B cell (primary cell): ENCODE measurements around the gene RFC4. TPM values are rescaled to one million over a fixed set of nuclear protein-coding genes. Genes with fewer than 3 reads are reported as not detected.

Source experiments
- ATAC-seq: fragments of 200-7000 bp; cut with Tn5 transposase; one replicate; pipeline ENCODE4 v1.10.0; 2021; ENCODE audit warnings: low read depth, mild to moderate bottlenecking, moderate number of reproducible peaks, moderate library complexity
- CTCF ChIA-PET: fragments of 350-600 bp; sonication (Branson Sonifier 250); formaldehyde crosslinking; loops from one replicate; lab custom pipeline; 2021; ENCODE audit warnings: antibody characterized with exemption, inconsistent platforms; lab: Charles Lee
- POLR2A ChIA-PET: fragments of 350-600 bp; sonication (Branson Sonifier 250); formaldehyde crosslinking; loops from one replicate; lab custom pipeline; 2021; ENCODE audit warnings: antibody characterized with exemption; lab: Charles Lee
- DNase-seq: peaks from one replicate; pipeline ENCODE4 v3.0.0; 2013
- H2AFZ ChIP-seq: 2 replicates; pipeline ENCODE4 v1.6.1; 2012; ENCODE audit warnings: mild to moderate bottlenecking, low read depth, low read length; ENCODE audit not compliant: insufficient read depth, poor library complexity, severe bottlenecking
- H3K27ac ChIP-seq, 2 donors: 1 replicate in 1 of 2; 2 replicates in 1 of 2; pipeline ENCODE4 v1.5.1; 2012 to 2013; ENCODE audit warnings: low read length in 2 of 2, mild to moderate bottlenecking in 2 of 2, moderate library complexity in 1 of 2
- H3K27me3 ChIP-seq, 4 experiments: fragments of 200-600 bp in 1 of 4; sonication (generic) in 1 of 4; replicated peaks in 1 of 4; 1 replicate in 2 of 4; 2 replicates in 2 of 4; pipeline versions ENCODE4 v1.6.1 to v1.7.0; 2013 to 2016; ENCODE audit warnings: low read length in 3 of 4, mild to moderate bottlenecking in 2 of 4, mixed read lengths in 1 of 4, moderate library complexity in 1 of 4; ENCODE audit not compliant: insufficient read depth in 4 of 4, control insufficient read depth in 3 of 4; ENCODE audit errors: control extremely low read depth in 1 of 4
- H3K36me3 ChIP-seq, 2 experiments: replicated peaks in 1 of 2; 1 replicate in 1 of 2; 2 replicates in 1 of 2; pipeline versions ENCODE4 v1.6.1 to v1.7.1; 2013; ENCODE audit warnings: low read length in 1 of 2; ENCODE audit not compliant: insufficient read depth in 2 of 2, control insufficient read depth in 1 of 2; ENCODE audit errors: control extremely low read depth in 1 of 2, extremely low read depth in 1 of 2
- H3K4me1 ChIP-seq, 2 donors: fragments of 200-600 bp in 1 of 2; sonication (generic) in 1 of 2; 1 replicate in 1 of 2; 2 replicates in 1 of 2; pipeline versions ENCODE4 v1.5.1 to v1.6.1; 2013 to 2017; ENCODE audit warnings: low read length in 2 of 2; ENCODE audit not compliant: control insufficient read depth in 2 of 2, insufficient read depth in 2 of 2
- H3K4me2 ChIP-seq: replicated peaks from 2 replicates; pipeline ENCODE3; 2012; ENCODE audit warnings: mild to moderate bottlenecking, low read depth, low read length; ENCODE audit not compliant: poor library complexity, severe bottlenecking
- H3K4me3 ChIP-seq, 5 experiments: fragments of 200-600 bp in 1 of 5; sonication (generic) in 1 of 5; 1 replicate in 3 of 5; 2 replicates in 2 of 5; pipeline versions ENCODE4 v1.5.1 to v1.7.0; 2011 to 2016; ENCODE audit warnings: low read length in 4 of 5, mild to moderate bottlenecking in 4 of 5, low read depth in 2 of 5, control low read depth in 1 of 5, moderate library complexity in 1 of 5; ENCODE audit not compliant: insufficient read depth in 1 of 5; ENCODE audit errors: control extremely low read depth in 1 of 5, extremely low read depth in 1 of 5
- H3K79me2 ChIP-seq: fragments of 200-600 bp; sonication (generic); one replicate; pipeline ENCODE4 v1.6.0; 2016; ENCODE audit warnings: low read length; ENCODE audit not compliant: control insufficient read depth, insufficient read depth
- H3K9ac ChIP-seq: fragments of 200-600 bp; sonication (generic); 2 replicates; pipeline ENCODE4 v1.6.1; 2017; ENCODE audit warnings: mild to moderate bottlenecking, low read length, moderate library complexity
- H3K9me3 ChIP-seq, 3 donors: one replicate each; pipeline versions ENCODE4 v1.6.1 to v1.7.1; 2013; ENCODE audit warnings: low read length in 2 of 3; ENCODE audit not compliant: control insufficient read depth in 2 of 3, insufficient read depth in 1 of 3; ENCODE audit errors: control extremely low read depth in 1 of 3
- H4K20me1 ChIP-seq: 2 replicates; pipeline ENCODE4 v1.6.0; 2012; ENCODE audit warnings: mild to moderate bottlenecking, low read length; ENCODE audit not compliant: insufficient read depth, control insufficient read depth, poor library complexity, severe bottlenecking
- H3K27ac Mint-ChIP-seq: one replicate; pipeline ENCODE4 v1.8.0; 2021; ENCODE audit warnings: mixed read lengths
- H3K27me3 Mint-ChIP-seq: one replicate; pipeline ENCODE4 v1.8.0; 2021; ENCODE audit warnings: mixed read lengths
- H3K4me1 Mint-ChIP-seq: one replicate; pipeline ENCODE4 v1.8.0; 2021; ENCODE audit warnings: mixed read lengths
- H3K4me3 Mint-ChIP-seq: one replicate; pipeline ENCODE4 v1.8.0; 2021; ENCODE audit warnings: mixed read lengths
- H3K9me3 Mint-ChIP-seq: one replicate; pipeline ENCODE4 v1.8.0; 2022; ENCODE audit warnings: mixed read lengths; ENCODE audit not compliant: insufficient read depth
- CTCF ChIP-seq: fragments of 200-600 bp; IDR thresholded peaks from one replicate; pipeline ENCODE4 v1.8.0; 2022; ENCODE audit warnings: antibody characterized with exemption, mild to moderate bottlenecking
- EZH2 ChIP-seq: IDR thresholded peaks from 2 replicates; pipeline ENCODE4 v1.6.1; 2012; ENCODE audit warnings: borderline replicate concordance, low read depth, mild to moderate bottlenecking, moderate library complexity, low read length; ENCODE audit not compliant: insufficient read depth, poor library complexity, severe bottlenecking
- WGBS: methylation state at CpG from one replicate; pipeline ENCODE4 v1.1.5; 2013; ENCODE audit warnings: missing lambda C conversion rate; ENCODE audit not compliant: insufficient coverage; 5-methylcytosine and 5-hydroxymethylcytosine counted together
- intact Hi-C: fragments of 100-400 bp; cut with micrococcal nuclease; formaldehyde crosslinking; loops from one replicate; pipeline ENCODE4 v1.10.0; 2022
- polyA plus RNA-seq: library from polyadenylated mRNA; depleted of rRNA; stranded (reverse); fragments of >200 nt; gene quantifications from 2 replicates; pipeline ENCODE4 v1.2.3, GENCODE V29; 2012
- total RNA-seq, 2 donors: library from RNA; stranded (reverse); fragments of 120-200 nt in 1 of 2; gene quantifications; 1 replicate in 1 of 2; 2 replicates in 1 of 2; pipeline versions ENCODE4 v1.2.3 to v1.2.4, GENCODE V29; 2013 to 2022

Gene RFC4
- total and polyA plus RNA-seq, 2 donors (not counting 1 experiment from before 2014, with no cell fraction given): 17.8 to 20.5 TPM

GRCh38 chr3:186818956-186819355 lies 12.7 kb upstream of the RFC4 start:
- TF ChIP-seq CTCF: no peak
- no peak for TF ChIP-seq EZH2
- no peaks in the 10 kb centered on the region for H4K20me1 ChIP-seq
- POLR2A ChIA-PET: no interaction called here
- ATAC-seq: no peak
- no peaks in the 10 kb centered on the region for H3K4me1 ChIP-seq
- H3K9ac ChIP-seq: no peak overlapping the region
- CTCF ChIA-PET: interaction anchor here (0.6 to 7.1 kb wide), 7 partner anchors 9 to 346 kb away, joined by 3 to 237 read pairs (median 3); partner anchors contain the start of genes AHSG and RFC4
- H3K4me3 ChIP-seq: no peak overlapping the region
- no peak overlapping the region for H3K4me2 ChIP-seq
- no peak overlapping the region for H3K27ac Mint-ChIP-seq
- H2AFZ ChIP-seq: no peak overlapping the region
- H3K36me3 ChIP-seq: no peaks in the 10 kb centered on the region
- H3K27me3 Mint-ChIP-seq: no peaks in the 10 kb centered on the region
- H3K9me3 Mint-ChIP-seq: no peaks in the 10 kb centered on the region
- 80% methylated on average over 1 of the region's 1 CpG for WGBS
- DNase-seq: no peak
- intact Hi-C loops: no loop called here
- H3K79me2 ChIP-seq: no peaks in the 10 kb centered on the region
- no peaks in the 10 kb centered on the region for H3K9me3 ChIP-seq
- H3K4me3 Mint-ChIP-seq: no peak overlapping the region
- H3K27me3 ChIP-seq: no peaks in the 10 kb centered on the region
- H3K27ac ChIP-seq: no peak overlapping the region
- H3K4me1 Mint-ChIP-seq: no peaks in the 10 kb centered on the region

GRCh38 chr3:186818516-186818915 lies 12.2 kb upstream of the RFC4 start:
- Histone ChIP-seq H4K20me1 (no peaks in the 10 kb centered on the region), H2AFZ (no peak overlapping the region), H3K4me2 (no peak overlapping the region), H3K9me3 (no peaks in the 10 kb centered on the region), H3K4me3 (no peak overlapping the region), H3K27me3 (no peaks in the 10 kb centered on the region), H3K4me1 (no peaks in the 10 kb centered on the region), H3K79me2 (no peaks in the 10 kb centered on the region), H3K9ac (no peak overlapping the region), H3K36me3 (no peaks in the 10 kb centered on the region), H3K27ac (no peak overlapping the region)
- TF ChIP-seq EZH2: no peak
- no peak for TF ChIP-seq CTCF
- Mint-ChIP-seq H3K27me3 (no peaks in the 10 kb centered on the region), H3K27ac (no peak overlapping the region), H3K9me3 (no peaks in the 10 kb centered on the region), H3K4me1 (no peaks in the 10 kb centered on the region), H3K4me3 (no peak overlapping the region)
- ATAC-seq (no peak), DNase-seq (no peak)
- 100% methylated on average over 4 of the region's 5 CpGs for WGBS
- POLR2A ChIA-PET: no interaction called here
- intact Hi-C loops: no loop called here
- CTCF ChIA-PET: interaction anchor here (0.6 to 7.1 kb wide), 5 partner anchors 10 to 347 kb away, joined by 3 to 237 read pairs (median 4); partner anchors contain the start of genes AHSG and RFC4
